ENCODE results near the gene DAB1. TPM values are rescaled to one million over a fixed set of nuclear protein-coding genes. Genes with fewer than 3 reads are reported as not detected.

DAB1 gene
- total and polyA plus RNA-seq, 7 donors, result under 0.01 to 1.1 (median 0.75) TPM; not detected in 1

GRCh38 chr1:57063406-57064125 is 360.3 kb downstream of the DAB1 start:
- TF ChIP-seq CTCF (IDR thresholded peaks at IDR 0.05), result no peak
- TF ChIP-seq POLR2A (IDR thresholded peaks at IDR 0.05), result no peak
- no peak for TF ChIP-seq EP300 (IDR thresholded peaks at IDR 0.05)
- TF ChIP-seq POLR2AphosphoS5 (IDR thresholded peaks at IDR 0.05), result no peak
- H3K36me3 ChIP-seq, result no peaks in the 10 kb centered on the region
- peaks cover 0 to 19% (median 3%) of the 10 kb centered on the region in 4 donors for H3K4me1 ChIP-seq
- H3K9me3 ChIP-seq, result no peaks in the 10 kb centered on the region
- DNase-seq, result no peak
- no peak overlapping the region for H3K27ac ChIP-seq
- H3K4me3 ChIP-seq, result no peak overlapping the region
- no peaks in the 10 kb centered on the region for H3K27me3 ChIP-seq
- WGBS, 2 donors, result 85 to 92% methylated on average over 6 of the region's 6 CpGs
- intact Hi-C loops (cut with DNase I), result no loop called here

GRCh38 chr1:57061369-57061768 is 362.5 kb downstream of the DAB1 start:
- 65 to 86% methylated on average over 1 of the region's 1 CpG for WGBS, 2 donors
- Histone ChIP-seq H3K9me3 (no peaks in the 10 kb centered on the region), H3K4me1 (peaks cover 0 to 7% (median 0%) of the 10 kb centered on the region in 4 donors), H3K36me3 (no peaks in the 10 kb centered on the region), H3K27me3 (no peaks in the 10 kb centered on the region), H3K27ac (no peak overlapping the region), H3K4me3 (no peak overlapping the region)
- intact Hi-C loops (cut with DNase I), result no loop called here
- no peak for DNase-seq
- TF ChIP-seq POLR2AphosphoS5 (IDR thresholded peaks at IDR 0.05) (no peak), EP300 (IDR thresholded peaks at IDR 0.05) (no peak), CTCF (IDR thresholded peaks at IDR 0.05) (no peak), POLR2A (IDR thresholded peaks at IDR 0.05) (no peak)

- no peaks in the 10 kb centered on the region for H3K9me3 ChIP-seq
- WGBS, 2 donors, result 57 to 79% methylated on average over 3 of the region's 3 CpGs
- DNase-seq, result no peak
- no peak overlapping the region for H3K4me3 ChIP-seq
- no peaks in the 10 kb centered on the region for H3K27me3 ChIP-seq
- H3K36me3 ChIP-seq, result no peaks in the 10 kb centered on the region
- no peak overlapping the region for H3K27ac ChIP-seq
- H3K4me1 ChIP-seq, result peaks cover 0 to 2% (median 0%) of the 10 kb centered on the region in 4 donors
- intact Hi-C loops (cut with DNase I), result no loop called here
- TF ChIP-seq POLR2AphosphoS5 (IDR thresholded peaks at IDR 0.05) (no peak), EP300 (IDR thresholded peaks at IDR 0.05) (no peak), CTCF (IDR thresholded peaks at IDR 0.05) (no peak), POLR2A (IDR thresholded peaks at IDR 0.05) (no peak)
Measured at GRCh38 chr1:57060451-57060850, 363.4 kb downstream of the DAB1 start.

- no peaks in the 10 kb centered on the region for H3K27me3 ChIP-seq
- TF ChIP-seq POLR2A (IDR thresholded peaks at IDR 0.05) (no peak), POLR2AphosphoS5 (IDR thresholded peaks at IDR 0.05) (no peak), EP300 (IDR thresholded peaks at IDR 0.05) (no peak), CTCF (IDR thresholded peaks at IDR 0.05) (no peak)
- no peak overlapping the region for H3K4me3 ChIP-seq
- intact Hi-C loops (cut with DNase I), result no loop called here
- H3K4me1 ChIP-seq, result no peaks in the 10 kb centered on the region
- 78 to 89% methylated on average over 6 of the region's 6 CpGs for WGBS, 2 donors
- H3K36me3 ChIP-seq, result no peaks in the 10 kb centered on the region
- H3K27ac ChIP-seq, result no peak overlapping the region
- DNase-seq, result no peak
- H3K9me3 ChIP-seq, result no peaks in the 10 kb centered on the region
Measured at GRCh38 chr1:57058652-57059501, 365.0 kb downstream of the DAB1 start.

All from sigmoid colon (tissue), 7 donors.